Suprapubic skin (tissue), 3 donors: ENCODE data around the gene EGFR.

Experiments used
- CTCF ChIP-seq, 2 donors: fragments of 200-600 bp in 1 of 2; fragments of 450-650 bp in 1 of 2; sonication (generic) in 1 of 2; IDR thresholded peaks; one replicate each; pipeline ENCODE4 v1.5.1; 2016 to 2019; ENCODE audit warnings: antibody characterized with exemption in 2 of 2, mild to moderate bottlenecking in 1 of 2, moderate library complexity in 1 of 2
- POLR2A ChIP-seq, 2 donors: fragments of 450-650 bp; IDR thresholded peaks; one replicate each; pipeline ENCODE4 v1.6.1; 2017; ENCODE audit warnings: antibody characterized with exemption in 2 of 2, mild to moderate bottlenecking in 2 of 2, moderate library complexity in 2 of 2

GRCh38 chr7:55016061-55016745 is 2.6 kb upstream of the EGFR start:
- TF ChIP-seq CTCF (IDR thresholded peaks at IDR 0.05) = no peak
- TF ChIP-seq POLR2A (IDR thresholded peaks at IDR 0.05) = no peak
